Lung (tissue), 12 donors: ENCODE measurements around the gene GPRIN3. TPM values are rescaled to one million over a fixed set of nuclear protein-coding genes. Genes with fewer than 3 reads are reported as not detected.

Experiments
- ATAC-seq: fragments of 200-7000 bp; cut with Tn5 transposase; one replicate; pipeline ENCODE4 v1.9.1; 2020; ENCODE audit warnings: moderate number of reproducible peaks; ENCODE audit not compliant: insufficient read depth, low FRiP score
- DNase-seq, 3 donors: peaks; one replicate each; pipeline ENCODE4 v3.0.0-alpha.2; 2013 to 2017
- H3K27ac ChIP-seq, 2 donors: one replicate each; pipeline ENCODE4 v1.5.1; 2013; ENCODE audit warnings: mild to moderate bottlenecking in 2 of 2, moderate library complexity in 2 of 2, control low read depth in 1 of 2, inconsistent platforms in 1 of 2, low read depth in 1 of 2, low read length in 1 of 2
- H3K27me3 ChIP-seq, 3 donors: one replicate each; pipeline ENCODE4 v1.5.1; 2013; ENCODE audit warnings: low read length in 2 of 3; ENCODE audit not compliant: control insufficient read depth in 3 of 3, insufficient read depth in 3 of 3
- H3K36me3 ChIP-seq, 4 donors: one replicate each; pipeline ENCODE4 v1.5.1; 2013; ENCODE audit warnings: low read length in 4 of 4, mild to moderate bottlenecking in 1 of 4, moderate library complexity in 1 of 4; ENCODE audit not compliant: control insufficient read depth in 4 of 4, insufficient read depth in 4 of 4
- H3K4me1 ChIP-seq, 5 donors: one replicate each; pipeline ENCODE4 v1.5.1; 2013; ENCODE audit warnings: low read length in 5 of 5, mild to moderate bottlenecking in 2 of 5, moderate library complexity in 1 of 5; ENCODE audit not compliant: control insufficient read depth in 5 of 5, insufficient read depth in 5 of 5
- H3K4me3 ChIP-seq: one replicate; pipeline ENCODE4 v1.5.1; 2013; ENCODE audit warnings: mild to moderate bottlenecking, control low read depth, moderate library complexity
- H3K9ac ChIP-seq, 2 donors: one replicate each; pipeline ENCODE4 v1.5.1; 2013; ENCODE audit warnings: low read length in 2 of 2, control low read depth in 1 of 2; ENCODE audit not compliant: insufficient read depth in 1 of 2
- H3K9me3 ChIP-seq, 4 donors: one replicate each; pipeline ENCODE4 v1.5.1; 2013; ENCODE audit warnings: low read length in 3 of 4, mild to moderate bottlenecking in 1 of 4, moderate library complexity in 1 of 4; ENCODE audit not compliant: control insufficient read depth in 4 of 4, insufficient read depth in 3 of 4
- WGBS, 2 donors: extraction: QIAGEN DNeasy Blood & Tissue Kit; methylation state at CpG; one replicate each; pipeline ENCODE4 v1.1.7; 2013; 5-methylcytosine and 5-hydroxymethylcytosine counted together
- polyA plus RNA-seq, 2 donors: library from polyadenylated mRNA; stranded (reverse); fragments of 200-250 nt; gene quantifications; one replicate each; pipeline ENCODE4 v1.2.1, GENCODE V29; 2013
- total RNA-seq, 2 donors: library from RNA; depleted of rRNA in 1 of 2; stranded (reverse); fragments of >200 nt in 1 of 2; gene quantifications; one replicate each; pipeline ENCODE4 v1.2.1, GENCODE V29; 2014 to 2021
- TF ChIP-seq, protein P1 (sequence below): IDR thresholded peaks from 2 replicates; pipeline ENCODE4 v1.5.1; 2012; ENCODE audit warnings: mild to moderate bottlenecking; ENCODE audit errors: control extremely low read depth, extremely low read depth
- donor health status: control.
- donor health status: control.
- donor health status: Bipolar disorder and iron deficiency.
- donor health status: healthy.
- donor health status: DM: yes; HTN: yes; CAD: no.

Gene GPRIN3
- total and polyA plus RNA-seq, 4 donors: 1.6 to 14.4 (median 4.3) TPM

DNA sequence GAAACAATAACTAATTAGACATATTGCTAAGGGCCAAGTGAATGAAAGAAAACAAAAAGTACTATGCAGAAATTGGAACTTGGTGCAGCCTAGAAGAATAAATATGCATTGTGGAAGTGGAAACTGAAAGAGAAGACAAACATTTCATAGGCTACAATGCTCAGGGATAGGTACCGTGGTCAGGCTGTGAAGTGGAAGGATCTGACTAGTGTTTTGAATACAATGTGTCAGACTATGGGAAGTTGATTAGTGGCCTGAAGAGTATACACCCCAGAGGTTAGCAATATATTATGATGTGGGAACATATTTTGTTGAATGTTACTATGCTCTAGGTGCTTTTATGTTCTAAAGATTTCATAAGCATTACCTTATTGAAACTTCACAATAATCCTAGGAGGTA lies 36.8 kb downstream of the GPRIN3 start:
- ATAC-seq: no peak
- WGBS, 2 donors: 54 to 78% methylated on average over 1 of the region's 1 CpG

DNA sequence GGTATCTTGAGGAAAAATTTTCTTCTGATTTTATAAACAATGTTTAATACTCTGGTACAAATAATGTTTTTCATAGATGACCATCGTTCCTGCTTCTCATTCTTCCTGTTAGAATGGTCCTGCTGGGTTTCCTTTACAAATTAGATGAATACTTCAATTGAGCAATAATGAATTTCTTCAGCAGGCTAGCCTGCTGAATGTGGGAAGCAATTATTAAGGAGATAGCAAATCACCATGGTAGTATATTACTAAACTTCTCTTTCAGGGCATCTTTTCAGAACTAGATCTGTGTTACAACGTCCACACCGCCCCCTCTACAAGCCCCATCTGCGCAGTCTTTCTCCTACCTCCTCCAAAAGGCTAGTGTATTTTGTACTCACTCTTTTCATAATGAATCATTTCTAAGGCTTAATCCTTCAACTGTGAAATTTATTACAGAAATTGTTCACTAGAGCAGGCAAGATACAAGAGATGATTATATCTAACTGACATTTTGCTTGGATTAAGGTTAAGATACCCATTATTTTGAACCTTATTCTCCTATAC lies 38.4 kb downstream of the GPRIN3 start:
- no peak for DNase-seq
- Histone ChIP-seq H3K9ac (no peak overlapping the region), H3K9me3 (no peaks in the 10 kb centered on the region), H3K4me1 (peaks cover 0 to 19% (median 0%) of the 10 kb centered on the region in 5 donors), H3K27me3 (no peaks in the 10 kb centered on the region), H3K27ac (no peak overlapping the region), H3K36me3 (no peaks in the 10 kb centered on the region), H3K4me3 (no peak overlapping the region)
- WGBS, 2 donors: 48 to 76% methylated on average over 4 of the region's 4 CpGs
- TF ChIP-seq, protein P1, sequence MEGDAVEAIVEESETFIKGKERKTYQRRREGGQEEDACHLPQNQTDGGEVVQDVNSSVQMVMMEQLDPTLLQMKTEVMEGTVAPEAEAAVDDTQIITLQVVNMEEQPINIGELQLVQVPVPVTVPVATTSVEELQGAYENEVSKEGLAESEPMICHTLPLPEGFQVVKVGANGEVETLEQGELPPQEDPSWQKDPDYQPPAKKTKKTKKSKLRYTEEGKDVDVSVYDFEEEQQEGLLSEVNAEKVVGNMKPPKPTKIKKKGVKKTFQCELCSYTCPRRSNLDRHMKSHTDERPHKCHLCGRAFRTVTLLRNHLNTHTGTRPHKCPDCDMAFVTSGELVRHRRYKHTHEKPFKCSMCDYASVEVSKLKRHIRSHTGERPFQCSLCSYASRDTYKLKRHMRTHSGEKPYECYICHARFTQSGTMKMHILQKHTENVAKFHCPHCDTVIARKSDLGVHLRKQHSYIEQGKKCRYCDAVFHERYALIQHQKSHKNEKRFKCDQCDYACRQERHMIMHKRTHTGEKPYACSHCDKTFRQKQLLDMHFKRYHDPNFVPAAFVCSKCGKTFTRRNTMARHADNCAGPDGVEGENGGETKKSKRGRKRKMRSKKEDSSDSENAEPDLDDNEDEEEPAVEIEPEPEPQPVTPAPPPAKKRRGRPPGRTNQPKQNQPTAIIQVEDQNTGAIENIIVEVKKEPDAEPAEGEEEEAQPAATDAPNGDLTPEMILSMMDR: no peak
- ATAC-seq: no peak

More for the DNA sequence above, 36.8 kb downstream of the GPRIN3 start:
- no peaks in the 10 kb centered on the region for H3K27me3 ChIP-seq
- TF ChIP-seq, protein P1: no peak
- H3K9ac ChIP-seq: no peak overlapping the region
- H3K4me1 ChIP-seq: peaks cover 0 to 26% (median 0%) of the 10 kb centered on the region in 5 donors
- H3K4me3 ChIP-seq: no peak overlapping the region
- H3K27ac ChIP-seq: no peak overlapping the region
- H3K36me3 ChIP-seq: no peaks in the 10 kb centered on the region
- DNase-seq: no peak
- H3K9me3 ChIP-seq: no peaks in the 10 kb centered on the region

DNA sequence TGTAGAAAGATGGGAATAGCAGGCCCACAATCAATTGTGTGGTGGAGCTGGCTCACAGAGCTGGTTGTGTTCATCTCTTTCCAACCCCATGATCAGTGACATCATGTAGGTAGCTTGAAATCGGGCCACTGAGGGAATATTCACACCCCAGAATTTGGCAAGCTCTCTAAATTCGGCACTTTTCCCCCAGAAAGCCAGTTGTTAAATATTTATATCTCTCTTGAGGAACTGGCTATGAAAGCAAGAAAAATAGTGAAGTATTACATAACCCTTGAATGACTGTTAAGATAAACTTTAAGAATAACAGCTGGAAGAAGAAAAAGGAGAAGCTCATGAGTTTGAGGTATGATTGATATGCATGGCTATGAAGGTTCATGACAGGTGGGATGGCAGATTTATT lies 38.9 kb downstream of the GPRIN3 start:
- Histone ChIP-seq H3K9me3 (no peaks in the 10 kb centered on the region), H3K27ac (peak overlapping the region in 1 of 2 donors; percentile 13), H3K27me3 (no peaks in the 10 kb centered on the region), H3K4me3 (no peak overlapping the region), H3K36me3 (no peaks in the 10 kb centered on the region), H3K9ac (no peak overlapping the region), H3K4me1 (peaks cover 0 to 17% (median 0%) of the 10 kb centered on the region in 5 donors)
- DNase-seq (no peak), ATAC-seq (no peak)
- TF ChIP-seq, protein P1: no peak
- 22 to 31% methylated on average over 2 of the region's 2 CpGs for WGBS, 2 donors

DNA sequence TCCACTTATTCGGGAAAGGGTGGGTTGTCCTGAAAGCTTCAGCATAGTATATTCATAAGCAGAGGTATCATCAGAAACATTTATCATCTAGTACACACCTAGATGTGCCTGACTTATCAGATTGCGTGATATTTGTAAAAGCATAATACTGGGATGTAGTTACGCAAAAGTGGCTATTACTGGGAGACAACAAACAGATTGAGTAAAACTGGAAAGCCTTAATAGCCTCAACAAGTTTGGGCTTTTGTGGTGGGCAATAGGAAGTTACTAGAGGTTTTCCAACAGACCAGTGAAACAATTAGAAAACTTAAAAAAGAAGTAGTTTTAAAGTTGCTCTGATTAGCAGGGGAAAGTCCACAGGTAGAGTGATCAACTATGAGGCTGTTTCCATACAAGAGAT lies 39.8 kb downstream of the GPRIN3 start:
- Histone ChIP-seq H3K27me3 (no peaks in the 10 kb centered on the region), H3K9me3 (no peaks in the 10 kb centered on the region), H3K36me3 (no peaks in the 10 kb centered on the region), H3K4me1 (peaks cover 0 to 16% (median 0%) of the 10 kb centered on the region in 5 donors), H3K9ac (no peak overlapping the region), H3K27ac (peak overlapping the region in 1 of 2 donors; percentile 68), H3K4me3 (no peak overlapping the region)
- no peak for DNase-seq
- no peak for ATAC-seq
- WGBS, 2 donors: 58 to 85% methylated on average over 3 of the region's 3 CpGs
- TF ChIP-seq, protein P1: no peak
